Measurements from ENCODE around the gene PLCB4. TPM values are rescaled to one million over a fixed set of nuclear protein-coding genes. Genes with fewer than 3 reads are reported as not detected.

The PLCB4 gene
- total RNA-seq, 1 donor from 2014 or later, result 21.2 TPM

DNA sequence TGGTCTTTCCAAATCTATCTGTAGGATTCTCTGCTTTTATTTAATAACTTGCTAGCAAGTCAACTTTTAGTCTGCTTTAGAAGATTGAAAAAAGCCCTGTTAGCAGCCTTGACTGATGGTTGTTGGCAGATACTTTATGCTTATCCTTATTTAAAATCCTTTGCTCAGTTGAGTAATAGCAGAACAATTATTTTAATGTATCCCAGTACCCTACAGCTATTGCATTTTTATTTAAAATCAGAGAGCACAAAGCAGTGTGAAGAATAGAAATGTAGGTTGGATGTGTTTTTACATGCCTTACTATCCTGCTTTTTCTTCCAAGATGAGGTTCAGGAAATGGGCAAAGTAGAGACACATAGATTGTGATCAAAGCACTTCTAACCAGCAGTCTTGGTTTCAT, 298.4 kb downstream of the PLCB4 start:
- Mint-ChIP-seq H3K36me3 (peaks cover 19% of the 10 kb centered on the region), H3K27me3 (no peaks in the 10 kb centered on the region), H3K4me3 (no peak overlapping the region), H3K9me3 (no peaks in the 10 kb centered on the region), H3K4me1 (ENCODE audit: unreplicated experiment) (peaks cover 12% of the 10 kb centered on the region), H3K27ac (no peak overlapping the region)
- TF ChIP-seq CTCF (conservative IDR thresholded peaks at IDR 0.05), result no peak
- DNase-seq (ENCODE audit: extremely low spot score, unreplicated experiment), result no peak

- Mint-ChIP-seq H3K4me3 (no peak overlapping the region), H3K9me3 (no peaks in the 10 kb centered on the region), H3K36me3 (peaks cover 15% of the 10 kb centered on the region), H3K27ac (no peak overlapping the region), H3K4me1 (ENCODE audit: unreplicated experiment) (peaks cover 11% of the 10 kb centered on the region), H3K27me3 (no peaks in the 10 kb centered on the region)
- TF ChIP-seq CTCF (conservative IDR thresholded peaks at IDR 0.05), result no peak
- DNase-seq (ENCODE audit: extremely low spot score, unreplicated experiment), result no peak
Measured at GRCh38 chr20:9367746-9368145, 298.9 kb downstream of the PLCB4 start.

GRCh38 chr20:9368893-9369292, 300.0 kb downstream of the PLCB4 start:
- no peak overlapping the region for H3K27ac Mint-ChIP-seq
- TF ChIP-seq CTCF (conservative IDR thresholded peaks at IDR 0.05), result no peak
- no peaks in the 10 kb centered on the region for H3K9me3 Mint-ChIP-seq
- H3K36me3 Mint-ChIP-seq, result peaks cover 13% of the 10 kb centered on the region
- H3K27me3 Mint-ChIP-seq, result no peaks in the 10 kb centered on the region
- H3K4me3 Mint-ChIP-seq, result no peak overlapping the region
- peaks cover 11% of the 10 kb centered on the region for H3K4me1 Mint-ChIP-seq (ENCODE audit: unreplicated experiment)
- no peak for DNase-seq (ENCODE audit: extremely low spot score, unreplicated experiment)

GRCh38 chr20:9369557-9369956, 300.7 kb downstream of the PLCB4 start:
- DNase-seq (ENCODE audit: extremely low spot score, unreplicated experiment), result no peak
- Mint-ChIP-seq H3K27me3 (no peaks in the 10 kb centered on the region), H3K9me3 (peaks cover 5% of the 10 kb centered on the region), H3K27ac (no peak overlapping the region), H3K36me3 (peaks cover 15% of the 10 kb centered on the region), H3K4me1 (ENCODE audit: unreplicated experiment) (peaks cover 14% of the 10 kb centered on the region), H3K4me3 (no peak overlapping the region)
- TF ChIP-seq CTCF (conservative IDR thresholded peaks at IDR 0.05), result no peak

- DNase-seq (ENCODE audit: extremely low spot score, unreplicated experiment), result no peak
- Mint-ChIP-seq H3K36me3 (peaks cover 9% of the 10 kb centered on the region), H3K27ac (no peak overlapping the region), H3K4me3 (no peak overlapping the region), H3K27me3 (no peaks in the 10 kb centered on the region), H3K9me3 (peaks cover 5% of the 10 kb centered on the region), H3K4me1 (ENCODE audit: unreplicated experiment) (peaks cover 15% of the 10 kb centered on the region)
- TF ChIP-seq CTCF (conservative IDR thresholded peaks at IDR 0.05), result no peak
Measured at GRCh38 chr20:9374072-9374471, 305.2 kb downstream of the PLCB4 start.

DNA sequence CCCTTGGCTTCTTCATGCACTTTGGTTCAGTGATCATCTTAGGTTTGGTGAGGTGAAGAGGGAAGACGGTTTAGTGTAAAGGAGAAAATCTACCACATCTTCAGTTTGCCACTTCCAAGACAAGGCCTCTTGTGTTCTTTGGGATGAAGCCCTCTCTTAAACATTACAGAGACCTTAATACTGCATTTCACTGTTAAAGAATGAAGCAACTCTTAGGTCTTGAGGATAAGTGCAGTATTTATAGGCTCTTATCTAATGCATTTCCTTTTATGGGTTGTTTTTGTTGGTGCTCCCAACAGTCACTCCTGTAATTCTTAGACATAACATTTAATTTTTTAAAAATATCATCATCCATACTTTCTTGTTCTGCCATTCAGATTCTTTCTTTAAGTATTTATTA, 305.6 kb downstream of the PLCB4 start:
- Mint-ChIP-seq H3K4me1 (ENCODE audit: unreplicated experiment) (peaks cover 12% of the 10 kb centered on the region), H3K36me3 (peaks cover 6% of the 10 kb centered on the region), H3K9me3 (peaks cover 5% of the 10 kb centered on the region), H3K27ac (no peak overlapping the region), H3K27me3 (no peaks in the 10 kb centered on the region), H3K4me3 (no peak overlapping the region)
- TF ChIP-seq CTCF (conservative IDR thresholded peaks at IDR 0.05), result no peak
- DNase-seq (ENCODE audit: extremely low spot score, unreplicated experiment), result no peak

All from type B pancreatic cell (in vitro differentiated cells).